Chondrocyte (in vitro differentiated cells): Measurements from ENCODE around the gene TPSG1. TPM values are rescaled to one million over a fixed set of nuclear protein-coding genes. Genes with fewer than 3 reads are reported as not detected.

ENCODE experiments used
- DNase-seq: peaks from one replicate; pipeline ENCODE4 v3.0.0; 2021; ENCODE audit warnings: mixed read lengths, low spot score
- H3K27ac Mint-ChIP-seq: one replicate; pipeline ENCODE4 v1.8.0; 2021; ENCODE audit warnings: mild to moderate bottlenecking, moderate library complexity, mixed read lengths; ENCODE audit not compliant: unreplicated experiment
- H3K27me3 Mint-ChIP-seq: 2 replicates; pipeline ENCODE4 v1.8.0; 2021; ENCODE audit warnings: low read depth, mixed read lengths
- H3K36me3 Mint-ChIP-seq: 2 replicates; pipeline ENCODE4 v1.8.0; 2021; ENCODE audit warnings: low read depth, mixed read lengths
- H3K4me1 Mint-ChIP-seq: 2 replicates; pipeline ENCODE4 v1.8.0; 2021; ENCODE audit warnings: low read depth, mild to moderate bottlenecking, mixed read lengths
- H3K4me3 Mint-ChIP-seq: one replicate; pipeline ENCODE4 v1.8.0; 2021; ENCODE audit warnings: mild to moderate bottlenecking, moderate library complexity, mixed read lengths; ENCODE audit not compliant: unreplicated experiment
- H3K9me3 Mint-ChIP-seq: 2 replicates; pipeline ENCODE4 v1.8.0; 2021; ENCODE audit warnings: low read depth, mixed read lengths
- total RNA-seq: library from RNA; stranded (reverse); gene quantifications from 3 replicates; pipeline ENCODE4 v1.2.1, GENCODE V29; 2021
- TF ChIP-seq, protein P1 (sequence below): fragments of 200-600 bp; sonication (generic); IDR thresholded peaks from 2 replicates; pipeline ENCODE4 v1.5.0; 2021; ENCODE audit warnings: antibody characterized with exemption, mild to moderate bottlenecking, moderate library complexity

Gene TPSG1
- total RNA-seq, 1 donor from 2014 or later: not detected

DNA sequence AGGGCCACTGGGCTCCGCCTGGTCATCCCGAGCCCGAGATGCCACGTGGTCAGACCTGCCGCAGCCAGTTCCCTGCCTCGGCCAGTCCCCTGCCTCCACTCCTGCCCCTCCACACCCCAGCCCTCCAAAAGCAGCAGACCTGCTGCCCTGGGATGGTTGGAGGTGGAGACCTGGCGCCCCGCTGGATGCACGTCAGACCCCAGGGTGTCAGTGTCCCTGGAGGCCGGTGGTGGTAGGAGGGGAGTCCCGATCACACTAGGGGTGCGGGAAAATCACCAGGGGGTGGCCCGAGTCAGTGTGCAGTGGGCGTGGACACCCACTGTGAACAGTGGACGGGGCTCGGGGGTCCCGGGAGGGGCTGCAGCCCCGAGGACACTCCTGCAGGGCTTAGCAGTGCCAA, 26.9 kb downstream of the TPSG1 start:
- DNase-seq: no peak
- H3K4me1 Mint-ChIP-seq: no peaks in the 10 kb centered on the region
- H3K4me3 Mint-ChIP-seq: no peak overlapping the region
- TF ChIP-seq, protein P1, sequence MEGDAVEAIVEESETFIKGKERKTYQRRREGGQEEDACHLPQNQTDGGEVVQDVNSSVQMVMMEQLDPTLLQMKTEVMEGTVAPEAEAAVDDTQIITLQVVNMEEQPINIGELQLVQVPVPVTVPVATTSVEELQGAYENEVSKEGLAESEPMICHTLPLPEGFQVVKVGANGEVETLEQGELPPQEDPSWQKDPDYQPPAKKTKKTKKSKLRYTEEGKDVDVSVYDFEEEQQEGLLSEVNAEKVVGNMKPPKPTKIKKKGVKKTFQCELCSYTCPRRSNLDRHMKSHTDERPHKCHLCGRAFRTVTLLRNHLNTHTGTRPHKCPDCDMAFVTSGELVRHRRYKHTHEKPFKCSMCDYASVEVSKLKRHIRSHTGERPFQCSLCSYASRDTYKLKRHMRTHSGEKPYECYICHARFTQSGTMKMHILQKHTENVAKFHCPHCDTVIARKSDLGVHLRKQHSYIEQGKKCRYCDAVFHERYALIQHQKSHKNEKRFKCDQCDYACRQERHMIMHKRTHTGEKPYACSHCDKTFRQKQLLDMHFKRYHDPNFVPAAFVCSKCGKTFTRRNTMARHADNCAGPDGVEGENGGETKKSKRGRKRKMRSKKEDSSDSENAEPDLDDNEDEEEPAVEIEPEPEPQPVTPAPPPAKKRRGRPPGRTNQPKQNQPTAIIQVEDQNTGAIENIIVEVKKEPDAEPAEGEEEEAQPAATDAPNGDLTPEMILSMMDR: no peak
- H3K36me3 Mint-ChIP-seq: peaks cover 6% of the 10 kb centered on the region
- H3K27me3 Mint-ChIP-seq: no peaks in the 10 kb centered on the region
- no peak overlapping the region for H3K27ac Mint-ChIP-seq
- no peaks in the 10 kb centered on the region for H3K9me3 Mint-ChIP-seq

DNA sequence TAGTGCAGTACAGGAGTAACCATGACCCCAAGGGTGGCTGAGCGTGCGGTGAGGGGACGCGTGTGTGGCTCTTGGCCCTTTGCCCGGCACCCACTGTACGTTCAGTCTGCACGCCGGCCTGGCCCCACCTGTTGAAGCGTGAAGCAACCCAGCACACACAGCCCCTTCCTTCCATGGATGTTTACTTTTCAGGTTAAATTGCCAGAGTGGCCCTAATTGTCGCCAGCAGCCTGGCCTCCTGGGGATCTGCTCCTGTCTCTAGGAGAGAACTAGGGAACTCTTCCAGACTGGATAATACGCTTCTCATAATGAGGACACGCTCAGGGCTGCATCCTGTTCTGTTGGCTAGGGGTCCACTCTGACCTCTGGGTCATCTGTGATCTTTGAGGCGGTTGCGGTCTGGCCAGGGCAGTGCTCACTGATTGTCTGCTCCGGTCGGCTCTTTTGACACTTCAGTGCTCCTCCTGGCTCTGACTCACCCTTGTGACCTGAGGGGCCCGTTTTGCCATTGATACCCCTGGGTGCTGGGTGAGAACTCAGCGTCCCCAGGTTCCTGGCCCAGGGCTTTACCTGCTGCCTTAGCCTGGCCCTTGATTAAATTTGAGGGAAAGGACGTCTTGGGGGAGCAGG, 27.7 kb downstream of the TPSG1 start:
- TF ChIP-seq, protein P1: no peak
- H3K4me3 Mint-ChIP-seq: no peak overlapping the region
- H3K4me1 Mint-ChIP-seq: peaks cover 5% of the 10 kb centered on the region
- no peak for DNase-seq
- no peaks in the 10 kb centered on the region for H3K27me3 Mint-ChIP-seq
- H3K27ac Mint-ChIP-seq: no peak overlapping the region
- peaks cover 6% of the 10 kb centered on the region for H3K36me3 Mint-ChIP-seq
- no peaks in the 10 kb centered on the region for H3K9me3 Mint-ChIP-seq

DNA sequence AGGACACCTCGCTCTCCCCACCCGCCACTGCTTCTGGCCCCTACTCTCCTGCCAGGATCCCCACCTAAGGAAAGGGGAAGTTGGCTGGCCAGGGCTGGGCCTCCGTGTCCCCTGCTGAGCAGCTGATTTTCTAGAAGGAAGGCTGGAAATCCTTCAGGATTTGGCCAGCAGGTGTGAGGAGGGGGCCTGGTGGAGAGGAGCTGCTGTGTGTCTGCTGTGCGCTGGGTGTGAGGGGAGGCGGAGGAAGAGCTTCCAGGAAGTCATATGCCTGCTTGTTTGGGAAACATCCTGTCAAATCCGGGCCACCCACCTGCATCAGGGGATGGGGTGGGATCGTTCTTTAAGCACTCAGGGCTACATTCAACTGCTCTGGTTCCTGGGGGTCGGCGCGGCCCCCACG, 28.6 kb downstream of the TPSG1 start:
- peaks cover 6% of the 10 kb centered on the region for H3K4me1 Mint-ChIP-seq
- TF ChIP-seq, protein P1: no peak

DNA sequence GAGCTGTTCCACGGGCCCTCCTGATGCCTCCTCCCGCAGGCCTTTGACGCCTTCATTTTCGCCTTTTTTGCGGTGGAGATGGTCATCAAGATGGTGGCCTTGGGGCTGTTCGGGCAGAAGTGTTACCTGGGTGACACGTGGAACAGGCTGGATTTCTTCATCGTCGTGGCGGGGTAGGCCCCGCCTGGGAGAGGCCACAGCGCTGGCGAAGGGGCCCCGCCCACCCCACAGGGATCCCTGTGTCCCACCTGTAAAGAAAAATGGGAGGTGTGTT, 29.7 kb downstream of the TPSG1 start:
- no peaks in the 10 kb centered on the region for H3K27me3 Mint-ChIP-seq
- no peak for DNase-seq
- no peaks in the 10 kb centered on the region for H3K36me3 Mint-ChIP-seq
- H3K4me3 Mint-ChIP-seq: no peak overlapping the region
- H3K9me3 Mint-ChIP-seq: no peaks in the 10 kb centered on the region
- TF ChIP-seq, protein P1: no peak
- no peak overlapping the region for H3K27ac Mint-ChIP-seq
- peaks cover 6% of the 10 kb centered on the region for H3K4me1 Mint-ChIP-seq

More for the DNA sequence above, 28.6 kb downstream of the TPSG1 start:
- no peak for DNase-seq
- Mint-ChIP-seq H3K4me3 (no peak overlapping the region), H3K27ac (no peak overlapping the region), H3K36me3 (peaks cover 4% of the 10 kb centered on the region), H3K9me3 (no peaks in the 10 kb centered on the region), H3K27me3 (no peaks in the 10 kb centered on the region)

DNA sequence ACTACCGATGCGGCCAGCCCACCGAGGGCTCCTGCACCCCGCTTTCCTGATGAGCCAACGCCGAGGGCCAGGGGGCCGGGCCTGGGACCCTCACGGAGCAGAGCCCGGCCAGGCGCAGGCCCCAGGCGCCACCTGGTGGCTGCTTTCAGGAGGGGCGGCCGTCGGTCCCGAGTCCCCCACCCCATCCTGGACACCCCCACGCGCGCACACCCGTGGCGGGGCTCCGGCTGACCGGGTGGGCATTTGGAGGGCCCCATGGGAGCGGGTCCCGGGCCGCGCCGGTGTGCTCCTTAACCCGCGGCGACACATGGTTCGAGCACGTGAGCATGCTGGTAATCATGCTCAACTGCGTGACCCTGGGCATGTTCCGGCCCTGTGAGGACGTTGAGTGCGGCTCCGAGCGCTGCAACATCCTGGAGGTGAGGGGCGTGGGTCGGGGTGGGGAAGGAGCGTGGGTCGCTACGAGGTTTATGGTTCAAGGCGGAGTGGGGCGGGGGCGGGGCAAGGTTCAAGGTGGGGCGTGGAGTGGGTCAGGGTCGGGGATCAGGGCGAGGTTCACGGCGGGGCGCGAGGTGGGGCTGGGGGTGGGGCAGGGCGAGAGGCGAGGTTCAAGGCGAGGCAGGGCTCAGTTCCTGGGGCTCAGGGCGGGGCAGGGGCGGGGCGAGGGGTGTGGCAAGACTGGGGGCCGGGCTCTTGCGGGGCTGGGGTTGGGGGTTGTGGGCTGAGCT, 30.2 kb downstream of the TPSG1 start:
- Mint-ChIP-seq H3K9me3 (no peaks in the 10 kb centered on the region), H3K27ac (no peak overlapping the region), H3K36me3 (no peaks in the 10 kb centered on the region), H3K27me3 (no peaks in the 10 kb centered on the region), H3K4me3 (no peak overlapping the region), H3K4me1 (peaks cover 6% of the 10 kb centered on the region)
- DNase-seq: no peak
- TF ChIP-seq, protein P1: peak; percentile 97
